GM12878 (cell line): ENCODE measurements around the gene MINAR1. TPM values are rescaled to one million over a fixed set of nuclear protein-coding genes. Genes with fewer than 3 reads are reported as not detected.

Experiments used
- ATAC-seq: fragments of 200-7000 bp; cut with Tn5 transposase; 3 replicates; pipeline ENCODE4 v1.9.1; 2020; ENCODE audit warnings: mild to moderate bottlenecking, moderate library complexity
- BruUV-seq: library from RNA; stranded (reverse); fragments of 400-500 nt; replicated peaks from 2 replicates; lab custom pipeline; 2021; lab: Mats Ljungman, UMichigan
- CTCF ChIA-PET: fragments of 300-600 bp; sonication (Branson Sonifier 250); formaldehyde crosslinking; extraction: SDS; loops from one replicate; lab custom pipeline; 2021; ENCODE audit warnings: inconsistent platforms; lab: Yijun Ruan, JAX
- POLR2A ChIA-PET: fragments of 350-600 bp; formaldehyde crosslinking; extraction: SDS; loops from one replicate; lab custom pipeline; 2021; ENCODE audit warnings: inconsistent platforms; lab: Charles Lee
- RAD21 ChIA-PET: fragments of 300-600 bp; sonication (Branson Sonifier 250); formaldehyde crosslinking; loops from one replicate; lab custom pipeline; 2023; ENCODE audit warnings: antibody characterized with exemption; ENCODE audit not compliant: unreplicated experiment; lab: Charles Lee
- SMC1A ChIA-PET: fragments of 300-600 bp; sonication (Branson Sonifier 250); formaldehyde crosslinking; loops from one replicate; lab custom pipeline; 2023; ENCODE audit not compliant: unreplicated experiment, uncharacterized antibody; lab: Charles Lee
- DNase-seq: peaks from one replicate; pipeline ENCODE4 v3.0.0-alpha.2; 2011; ENCODE audit warnings: low read depth, low spot score
- FAIRE-seq: peaks from 3 replicates; lab custom pipeline; 2011; peaks lifted over from hg19 to GRCh38; lab: Jason Lieb, UNC
- H2AFZ ChIP-seq: 2 replicates; pipeline ENCODE4 v1.6.0; 2011; ENCODE audit warnings: low read depth, low read length, control low read depth; ENCODE audit not compliant: control insufficient read depth
- H3K27ac ChIP-seq: 2 replicates; pipeline ENCODE4 v1.5.1; 2011; ENCODE audit warnings: control low read depth; ENCODE audit not compliant: control insufficient read depth, insufficient read depth
- H3K27me3 ChIP-seq, 2 experiments: replicated peaks in 1 of 2; 2 replicates each; pipeline versions ENCODE4 v1.6.0 to v1.6.1; 2011; ENCODE audit warnings: low read length in 1 of 2; ENCODE audit not compliant: control insufficient read depth in 2 of 2, insufficient read depth in 2 of 2
- H3K36me3 ChIP-seq, 2 experiments: 2 replicates each; pipeline ENCODE4 v1.5.1; 2011; ENCODE audit warnings: low read length in 1 of 2; ENCODE audit not compliant: control insufficient read depth in 2 of 2, insufficient read depth in 2 of 2
- H3K4me1 ChIP-seq: 2 replicates; pipeline ENCODE4 v1.6.1; 2011; ENCODE audit warnings: mild to moderate bottlenecking, low read length, moderate library complexity, mixed read lengths; ENCODE audit not compliant: control insufficient read depth, insufficient read depth
- H3K4me2 ChIP-seq: 2 replicates; pipeline ENCODE4 v1.6.0; 2011; ENCODE audit warnings: control low read depth; ENCODE audit not compliant: control insufficient read depth, insufficient read depth
- H3K4me3 ChIP-seq: fragments of 200-600 bp; sonication (generic); 2 replicates; pipeline ENCODE4 v1.5.1; 2016
- H3K79me2 ChIP-seq: 2 replicates; pipeline ENCODE4 v1.6.0; 2011; ENCODE audit warnings: low read length; ENCODE audit not compliant: control insufficient read depth, insufficient read depth
- H3K9ac ChIP-seq: 2 replicates; pipeline ENCODE4 v1.8.0; 2011; ENCODE audit warnings: low read length, control low read depth, mixed read lengths; ENCODE audit not compliant: control insufficient read depth, insufficient read depth
- H3K9me3 ChIP-seq: replicated peaks from 3 replicates; pipeline ENCODE4 v1.5.1; 2011; ENCODE audit warnings: mild to moderate bottlenecking, low read length; ENCODE audit not compliant: control insufficient read depth, insufficient read depth
- H4K20me1 ChIP-seq: 2 replicates; pipeline ENCODE4 v1.6.0; 2011; ENCODE audit not compliant: control insufficient read depth, insufficient read depth
- ASH2L ChIP-seq: fragments of 300-600, 200-600 bp; sonication (generic); IDR thresholded peaks from 2 replicates; pipeline ENCODE4 v1.6.1; 2017; ENCODE audit warnings: low read depth, mild to moderate bottlenecking, borderline replicate concordance
- BACH1 ChIP-seq: fragments of 450-650 bp; IDR thresholded peaks from 2 replicates; pipeline ENCODE4 v1.6.1; 2017; ENCODE audit warnings: mild to moderate bottlenecking, borderline replicate concordance
- BHLHE40 ChIP-seq, 2 experiments: fragments of 450-650 bp in 1 of 2; IDR thresholded peaks; 2 replicates each; pipeline ENCODE4 v1.6.1; 2011 to 2017; ENCODE audit warnings: low read depth in 2 of 2, borderline replicate concordance in 1 of 2, improper control_type of control experiment in 1 of 2, low read length in 1 of 2, mild to moderate bottlenecking in 1 of 2
- BRCA1 ChIP-seq: IDR thresholded peaks from 2 replicates; pipeline ENCODE4 v1.6.1; 2011; ENCODE audit warnings: low read depth, low read length, improper control_type of control experiment
- CBX3 ChIP-seq: fragments of 200-600 bp; sonication (generic); IDR thresholded peaks from 2 replicates; pipeline ENCODE4 v1.6.1; 2016; ENCODE audit warnings: low read depth, borderline replicate concordance
- EGR1 ChIP-seq, 2 experiments: IDR thresholded peaks; 1 replicate in 1 of 2; 2 replicates in 1 of 2; pipeline ENCODE4 v1.6.1; 2011 to 2012; ENCODE audit warnings: low read depth in 2 of 2, low read length in 2 of 2, borderline replicate concordance in 1 of 2, mild to moderate bottlenecking in 1 of 2, moderate library complexity in 1 of 2
- HDAC2 ChIP-seq: fragments of 200-600 bp; sonication (generic); IDR thresholded peaks from 2 replicates; pipeline ENCODE4 v1.6.1; 2017
- JUND ChIP-seq: IDR thresholded peaks from 2 replicates; pipeline ENCODE4 v1.6.1; 2012; ENCODE audit warnings: low read depth, mild to moderate bottlenecking, low read length, improper control_type of control experiment, moderate library complexity
- MEF2B ChIP-seq: fragments of 450-650 bp; IDR thresholded peaks from 2 replicates; pipeline ENCODE4 v1.6.1; 2018; ENCODE audit warnings: mild to moderate bottlenecking, moderate library complexity; ENCODE audit not compliant: partially characterized antibody, poor library complexity, severe bottlenecking
- POLR2AphosphoS2 ChIP-seq: IDR thresholded peaks from 2 replicates; pipeline ENCODE4 v1.6.1; 2011; ENCODE audit warnings: low read depth, mild to moderate bottlenecking, low read length, improper control_type of control experiment, moderate library complexity
- POLR2AphosphoS5 ChIP-seq: IDR thresholded peaks from 2 replicates; pipeline ENCODE4 v1.6.1; 2011; ENCODE audit warnings: mild to moderate bottlenecking, low read length, inconsistent platforms
- RCOR1 ChIP-seq: conservative IDR thresholded peaks from 2 replicates; pipeline ENCODE4 v1.6.1; 2012; ENCODE audit warnings: low read depth, low read length, improper control_type of control experiment
- SIX5 ChIP-seq: IDR thresholded peaks from 2 replicates; pipeline ENCODE4 v1.6.1; 2011; ENCODE audit warnings: mild to moderate bottlenecking, low read depth, low read length, moderate library complexity; ENCODE audit not compliant: severe bottlenecking
- SMAD5 ChIP-seq: IDR thresholded peaks from 2 replicates; pipeline ENCODE4 v1.6.1; 2016; ENCODE audit warnings: antibody characterized with exemption, low read depth
- SRF ChIP-seq, 2 experiments: IDR thresholded peaks; 2 replicates each; pipeline ENCODE4 v1.6.1; 2011; ENCODE audit warnings: low read depth in 2 of 2, low read length in 2 of 2, mild to moderate bottlenecking in 1 of 2, moderate library complexity in 1 of 2
- TARDBP ChIP-seq: IDR thresholded peaks from 2 replicates; pipeline ENCODE4 v1.6.1; 2016; ENCODE audit warnings: borderline replicate concordance
- WGBS: methylation state at CpG from one replicate; pipeline ENCODE4 v1.1.6; 2016; ENCODE audit warnings: low lambda C conversion rate; ENCODE audit not compliant: insufficient replicate concordance, insufficient coverage; ENCODE audit errors: missing lambda C conversion rate; 5-methylcytosine and 5-hydroxymethylcytosine counted together
- in situ Hi-C: fragments of 300-500 bp; cut with MboI; formaldehyde crosslinking; loops from 9 replicates; pipeline ENCODE4 v1.14.3; 2018; ENCODE audit warnings: mixed read lengths
- intact Hi-C: fragments of 100-400 bp; cut with micrococcal nuclease; formaldehyde crosslinking; loops from one replicate; pipeline ENCODE4 v1.14.2; 2022; ENCODE audit not compliant: unreplicated experiment
- polyA plus RNA-seq, 11 experiments: library from polyadenylated mRNA; depleted of rRNA in 4 of 11; unstranded in 6 of 11; stranded (reverse) in 5 of 11; fragments of >200 nt; fragmentation: Nextera tagmentation in 4 of 11; fragmentation: Illumina TruSeq in 1 of 11; extraction: Ambion mirVana in 4 of 11; extraction: Trizol in 1 of 11; gene quantifications; 1 replicate in 1 of 11; 2 replicates in 10 of 11; pipeline versions ENCODE4 v1.2.1 to v1.2.3, GENCODE V29; 2011 to 2016; ENCODE audit warnings: inconsistent platforms in 2 of 11, missing spikeins in 2 of 11, low read depth in 1 of 11
- total RNA-seq, 4 experiments: library from RNA; depleted of rRNA in 3 of 4; stranded (reverse); fragments of >200 nt in 3 of 4; fragmentation: Illumina TruSeq in 1 of 4; extraction: Trizol in 1 of 4; gene quantifications; 2 replicates each; pipeline versions ENCODE4 v1.2.1 to v1.2.3, GENCODE V29; 2013 to 2021
- TF ChIP-seq, protein P1 (sequence below): fragments of 450-650 bp; IDR thresholded peaks from 2 replicates; pipeline ENCODE4 v1.6.1; 2017; ENCODE audit warnings: mild to moderate bottlenecking, moderate library complexity
- TF ChIP-seq, protein P2 (sequence below): IDR thresholded peaks from 2 replicates; pipeline ENCODE4 v1.6.1; 2011; ENCODE audit warnings: low read depth, mild to moderate bottlenecking, low read length, moderate library complexity, borderline replicate concordance; ENCODE audit errors: extremely low read depth

The MINAR1 gene
- total and polyA plus RNA-seq, 10 of the 15 experiments (the other 5 are each of a cell fraction or from before 2014, with no cell fraction given) = 0.05 to 0.40 (median 0.24) TPM

GRCh38 chr15:79442911-79443310, 10.8 kb downstream of the MINAR1 start:
- H3K4me1 ChIP-seq = no peaks in the 10 kb centered on the region
- ChIA-PET POLR2A (no interaction called here), SMC1A (interaction anchor here (0.8 kb wide), 1 partner anchor 110 kb away, joined by 4 read pairs; no protein-coding TSS in a partner anchor), RAD21 (no interaction called here), CTCF (no interaction called here)
- H3K27me3 ChIP-seq = no peaks in the 10 kb centered on the region
- intact Hi-C loops (no loop called here), in situ Hi-C loops (no loop called here)
- no peak overlapping the region for H3K4me2 ChIP-seq
- H3K4me3 ChIP-seq = no peak overlapping the region
- no peaks in the 10 kb centered on the region for H4K20me1 ChIP-seq
- TF ChIP-seq EGR1 (IDR thresholded peaks at IDR 0.05; ENCODE audit: borderline replicate concordance in 1 of 2, low read depth in 2 of 2, low read length in 2 of 2) (no peak), SMAD5 (no peak), ASH2L (no peak), BACH1 (no peak), BRCA1 (no peak), RCOR1 (no peak), POLR2AphosphoS5 (no peak), POLR2AphosphoS2 (no peak), TARDBP (no peak), SIX5 (no peak), MEF2B (no peak), SRF (IDR thresholded peaks at IDR 0.05; ENCODE audit: low read depth in 2 of 2, low read length in 2 of 2) (no peak), JUND (no peak), HDAC2 (no peak), BHLHE40 (IDR thresholded peaks at IDR 0.05; ENCODE audit: borderline replicate concordance in 1 of 2, low read depth in 2 of 2, low read length in 1 of 2) (no peak), CBX3 (no peak)
- TF ChIP-seq, protein P1, sequence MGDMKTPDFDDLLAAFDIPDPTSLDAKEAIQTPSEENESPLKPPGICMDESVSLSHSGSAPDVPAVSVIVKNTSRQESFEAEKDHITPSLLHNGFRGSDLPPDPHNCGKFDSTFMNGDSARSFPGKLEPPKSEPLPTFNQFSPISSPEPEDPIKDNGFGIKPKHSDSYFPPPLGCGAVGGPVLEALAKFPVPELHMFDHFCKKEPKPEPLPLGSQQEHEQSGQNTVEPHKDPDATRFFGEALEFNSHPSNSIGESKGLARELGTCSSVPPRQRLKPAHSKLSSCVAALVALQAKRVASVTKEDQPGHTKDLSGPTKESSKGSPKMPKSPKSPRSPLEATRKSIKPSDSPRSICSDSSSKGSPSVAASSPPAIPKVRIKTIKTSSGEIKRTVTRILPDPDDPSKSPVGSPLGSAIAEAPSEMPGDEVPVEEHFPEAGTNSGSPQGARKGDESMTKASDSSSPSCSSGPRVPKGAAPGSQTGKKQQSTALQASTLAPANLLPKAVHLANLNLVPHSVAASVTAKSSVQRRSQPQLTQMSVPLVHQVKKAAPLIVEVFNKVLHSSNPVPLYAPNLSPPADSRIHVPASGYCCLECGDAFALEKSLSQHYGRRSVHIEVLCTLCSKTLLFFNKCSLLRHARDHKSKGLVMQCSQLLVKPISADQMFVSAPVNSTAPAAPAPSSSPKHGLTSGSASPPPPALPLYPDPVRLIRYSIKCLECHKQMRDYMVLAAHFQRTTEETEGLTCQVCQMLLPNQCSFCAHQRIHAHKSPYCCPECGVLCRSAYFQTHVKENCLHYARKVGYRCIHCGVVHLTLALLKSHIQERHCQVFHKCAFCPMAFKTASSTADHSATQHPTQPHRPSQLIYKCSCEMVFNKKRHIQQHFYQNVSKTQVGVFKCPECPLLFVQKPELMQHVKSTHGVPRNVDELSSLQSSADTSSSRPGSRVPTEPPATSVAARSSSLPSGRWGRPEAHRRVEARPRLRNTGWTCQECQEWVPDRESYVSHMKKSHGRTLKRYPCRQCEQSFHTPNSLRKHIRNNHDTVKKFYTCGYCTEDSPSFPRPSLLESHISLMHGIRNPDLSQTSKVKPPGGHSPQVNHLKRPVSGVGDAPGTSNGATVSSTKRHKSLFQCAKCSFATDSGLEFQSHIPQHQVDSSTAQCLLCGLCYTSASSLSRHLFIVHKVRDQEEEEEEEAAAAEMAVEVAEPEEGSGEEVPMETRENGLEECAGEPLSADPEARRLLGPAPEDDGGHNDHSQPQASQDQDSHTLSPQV = no peak
- TF ChIP-seq, protein P2, sequence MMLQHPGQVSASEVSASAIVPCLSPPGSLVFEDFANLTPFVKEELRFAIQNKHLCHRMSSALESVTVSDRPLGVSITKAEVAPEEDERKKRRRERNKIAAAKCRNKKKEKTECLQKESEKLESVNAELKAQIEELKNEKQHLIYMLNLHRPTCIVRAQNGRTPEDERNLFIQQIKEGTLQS = no peak
- ATAC-seq (no peak), DNase-seq (no peak), FAIRE-seq (no peak)
- no peak overlapping the region for H3K9ac ChIP-seq
- H2AFZ ChIP-seq = no peak overlapping the region
- no peaks in the 10 kb centered on the region for H3K9me3 ChIP-seq
- H3K27ac ChIP-seq = no peak overlapping the region
- 24% methylated on average over 4 of the region's 4 CpGs for WGBS
- H3K36me3 ChIP-seq = no peaks in the 10 kb centered on the region
- H3K79me2 ChIP-seq = no peaks in the 10 kb centered on the region
- BruUV-seq = no TSS peak
